Liver (tissue), 9 donors: ENCODE measurements around the gene MEF2D. TPM values are rescaled to one million over a fixed set of nuclear protein-coding genes. Genes with fewer than 3 reads are reported as not detected.

Experiments used
- DNase-seq: peaks from one replicate; pipeline ENCODE4 v3.0.0-alpha.2; 2017; ENCODE audit warnings: low spot score
- H3K27ac ChIP-seq, 2 donors: one replicate each; pipeline ENCODE4 v1.7.0; 2013; ENCODE audit warnings: inconsistent platforms in 2 of 2, low read length in 2 of 2, control low read depth in 1 of 2, low read depth in 1 of 2, mild to moderate bottlenecking in 1 of 2
- H3K27me3 ChIP-seq, 4 donors: one replicate each; pipeline versions ENCODE4 v1.6.1 to v1.7.0; 2013; ENCODE audit warnings: low read length in 3 of 4, inconsistent platforms in 1 of 4, mild to moderate bottlenecking in 1 of 4, moderate library complexity in 1 of 4; ENCODE audit not compliant: control insufficient read depth in 4 of 4, insufficient read depth in 4 of 4
- H3K36me3 ChIP-seq, 4 donors: one replicate each; pipeline versions ENCODE4 v1.6.1 to v1.7.0; 2013; ENCODE audit warnings: low read length in 3 of 4, mild to moderate bottlenecking in 3 of 4, low read depth in 1 of 4, moderate library complexity in 1 of 4; ENCODE audit not compliant: control insufficient read depth in 4 of 4, insufficient read depth in 3 of 4
- H3K4me1 ChIP-seq, 4 donors: one replicate each; pipeline versions ENCODE4 v1.6.1 to v1.7.0; 2013; ENCODE audit warnings: low read length in 3 of 4, mild to moderate bottlenecking in 3 of 4, moderate library complexity in 1 of 4; ENCODE audit not compliant: control insufficient read depth in 4 of 4, insufficient read depth in 4 of 4
- H3K4me3 ChIP-seq, 3 donors: one replicate each; pipeline versions ENCODE4 v1.6.1 to v1.7.0; 2013; ENCODE audit warnings: low read length in 3 of 3, control low read depth in 1 of 3, low read depth in 1 of 3, mild to moderate bottlenecking in 1 of 3
- H3K9ac ChIP-seq, 2 donors: one replicate each; pipeline ENCODE4 v1.7.0; 2013; ENCODE audit warnings: low read length in 2 of 2, mild to moderate bottlenecking in 2 of 2, moderate library complexity in 2 of 2, control low read depth in 1 of 2, low read depth in 1 of 2
- H3K9me3 ChIP-seq, 4 donors: one replicate each; pipeline versions ENCODE4 v1.6.1 to v1.7.0; 2013; ENCODE audit warnings: low read length in 3 of 4; ENCODE audit not compliant: control insufficient read depth in 4 of 4
- EGR1 ChIP-seq, 2 donors: IDR thresholded peaks; 2 replicates each; pipeline ENCODE4 v1.6.1; 2016 to 2018; ENCODE audit warnings: antibody characterized with exemption in 2 of 2, low read depth in 2 of 2
- FOXA1 ChIP-seq: IDR thresholded peaks from 2 replicates; pipeline ENCODE4 v1.6.1; 2016; ENCODE audit warnings: antibody characterized with exemption
- FOXA2 ChIP-seq: IDR thresholded peaks from 2 replicates; pipeline ENCODE4 v1.6.1; 2016; ENCODE audit warnings: antibody characterized with exemption
- GABPA ChIP-seq, 2 donors: IDR thresholded peaks in 1 of 2; conservative IDR thresholded peaks in 1 of 2; 2 replicates each; pipeline ENCODE4 v1.6.1; 2016; ENCODE audit warnings: antibody characterized with exemption in 2 of 2, mild to moderate bottlenecking in 1 of 2, moderate library complexity in 1 of 2
- HNF4A ChIP-seq, 2 donors: conservative IDR thresholded peaks; 2 replicates each; pipeline ENCODE4 v1.6.1; 2016; ENCODE audit warnings: antibody characterized with exemption in 2 of 2, mild to moderate bottlenecking in 2 of 2
- HNF4G ChIP-seq: IDR thresholded peaks from 2 replicates; pipeline ENCODE4 v1.6.1; 2016; ENCODE audit warnings: antibody characterized with exemption
- JUND ChIP-seq, 2 donors: IDR thresholded peaks; 2 replicates each; pipeline ENCODE4 v1.6.1; 2016; ENCODE audit warnings: antibody characterized with exemption in 2 of 2
- NR2F2 ChIP-seq: IDR thresholded peaks from 2 replicates; pipeline ENCODE4 v1.6.1; 2016; ENCODE audit warnings: antibody characterized with exemption
- RAD21 ChIP-seq, 2 donors: IDR thresholded peaks; 2 replicates each; pipeline ENCODE4 v1.6.1; 2016; ENCODE audit warnings: antibody characterized with exemption in 2 of 2, mild to moderate bottlenecking in 2 of 2
- RXRA ChIP-seq, 2 donors: IDR thresholded peaks; 2 replicates each; pipeline ENCODE4 v1.6.1; 2017 to 2018; ENCODE audit warnings: antibody characterized with exemption in 2 of 2, mild to moderate bottlenecking in 1 of 2
- SP1 ChIP-seq: IDR thresholded peaks from 2 replicates; pipeline ENCODE4 v1.6.1; 2018; ENCODE audit warnings: antibody characterized with exemption, mild to moderate bottlenecking
- TAF1 ChIP-seq: conservative IDR thresholded peaks from 2 replicates; pipeline ENCODE4 v1.6.1; 2016; ENCODE audit warnings: antibody characterized with exemption, mild to moderate bottlenecking
- YY1 ChIP-seq: IDR thresholded peaks from 2 replicates; pipeline ENCODE4 v1.6.1; 2016; ENCODE audit warnings: antibody characterized with exemption, mild to moderate bottlenecking
- WGBS: extraction: QIAGEN DNeasy Blood & Tissue Kit; methylation state at CpG from one replicate; pipeline ENCODE4 v1.1.7; 2013; 5-methylcytosine and 5-hydroxymethylcytosine counted together
- polyA plus RNA-seq, 2 donors: library from polyadenylated mRNA; stranded (reverse) in 1 of 2; unstranded in 1 of 2; fragments of 200-250 nt in 1 of 2; fragments of >200 nt in 1 of 2; fragmentation: Nextera tagmentation in 1 of 2; extraction: Ambion mirVana in 1 of 2; gene quantifications; one replicate each; pipeline versions ENCODE4 v1.2.1 to v1.2.3, GENCODE V29; 2013 to 2015
- total RNA-seq, 2 donors: library from RNA; depleted of rRNA; stranded (reverse); fragments of >200 nt; gene quantifications; one replicate each; pipeline ENCODE4 v1.2.3, GENCODE V29; 2014
- TF ChIP-seq, protein P1 (sequence below): IDR thresholded peaks from 2 replicates; pipeline ENCODE4 v1.6.1; 2016; ENCODE audit warnings: antibody characterized with exemption
- TF ChIP-seq, protein P2 (sequence below): fragments of 150-350 bp; IDR thresholded peaks from 2 replicates; pipeline ENCODE4 v1.5.1; 2017; ENCODE audit warnings: improper control_type of control experiment, low read depth, low read length; ENCODE audit not compliant: missing input control
- TF ChIP-seq, protein P3 (sequence below): IDR thresholded peaks from 2 replicates; pipeline ENCODE4 v1.6.1; 2016; ENCODE audit warnings: antibody characterized with exemption
- donor health status: healthy.
- donor health status: healthy.
- donor health status: healthy.
- donor health status: healthy.
- donor health status: healthy.

MEF2D gene
- total and polyA plus RNA-seq, 4 donors: 3.4 to 7.6 (median 5.5) TPM

DNA sequence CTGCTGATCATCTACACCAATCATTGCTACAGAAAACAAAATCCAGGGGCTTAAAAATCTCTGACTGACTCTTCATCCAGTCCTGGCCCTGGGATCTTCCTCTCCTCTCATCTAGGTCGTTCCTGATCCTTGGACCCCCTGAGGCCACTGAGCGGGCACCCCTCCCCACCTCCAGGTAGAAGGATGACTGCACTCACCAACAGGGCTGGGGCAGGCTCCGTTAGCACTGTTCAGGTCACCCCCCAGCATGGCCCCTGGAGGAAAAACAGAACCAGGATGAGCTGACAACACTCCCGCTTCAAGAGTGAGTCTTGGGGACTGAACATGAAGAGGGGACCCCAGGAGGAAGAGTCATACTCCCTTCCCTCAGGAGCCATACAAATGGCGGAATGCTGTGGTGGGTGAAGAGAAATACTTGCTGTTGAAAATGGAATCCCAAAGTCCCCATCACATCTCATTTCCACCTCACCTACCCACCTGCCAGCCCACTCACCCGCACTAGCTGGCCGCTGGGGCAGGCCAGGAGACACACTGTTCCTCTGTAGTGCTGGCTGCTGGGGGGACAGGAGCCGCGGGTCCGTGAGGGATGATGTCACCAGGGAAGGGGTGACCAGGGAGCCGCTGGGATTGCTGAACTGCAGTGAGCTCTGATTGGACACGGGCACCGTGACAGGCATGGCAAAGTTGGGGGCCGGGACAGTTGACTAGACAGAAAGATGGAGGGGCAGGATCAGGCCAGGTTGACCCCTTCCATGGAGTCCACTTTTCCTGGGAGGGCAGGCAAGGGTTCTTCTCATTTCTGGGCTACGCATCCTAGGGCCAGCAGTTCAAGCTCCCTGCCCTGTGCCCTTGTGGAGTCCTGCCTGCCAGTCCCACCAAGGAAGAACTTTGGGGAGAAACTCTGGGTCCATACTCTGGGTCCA lies 21.2 kb downstream of the MEF2D start:
- no peaks in the 10 kb centered on the region for H3K9me3 ChIP-seq
- peaks cover 19 to 69% (median 56%) of the 10 kb centered on the region in 4 donors for H3K36me3 ChIP-seq
- H3K27me3 ChIP-seq: no peaks in the 10 kb centered on the region
- no peak overlapping the region for H3K27ac ChIP-seq
- TF ChIP-seq, protein P1, sequence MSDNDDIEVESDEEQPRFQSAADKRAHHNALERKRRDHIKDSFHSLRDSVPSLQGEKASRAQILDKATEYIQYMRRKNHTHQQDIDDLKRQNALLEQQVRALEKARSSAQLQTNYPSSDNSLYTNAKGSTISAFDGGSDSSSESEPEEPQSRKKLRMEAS: no peak
- TF ChIP-seq SP1: no peak
- no peak for TF ChIP-seq HNF4G
- TF ChIP-seq GABPA (IDR thresholded peaks at IDR 0.05 in 1 of 2, conservative IDR thresholded peaks at IDR 0.05 in 1 of 2): no peak
- TF ChIP-seq EGR1 (IDR thresholded peaks at IDR 0.05; ENCODE audit: low read depth in 2 of 2): no peak
- TF ChIP-seq RXRA (IDR thresholded peaks at IDR 0.05): no peak
- TF ChIP-seq NR2F2: no peak
- TF ChIP-seq HNF4A (conservative IDR thresholded peaks at IDR 0.05): no peak
- no peak for TF ChIP-seq FOXA1
- WGBS: 91% methylated on average over 15 of the region's 15 CpGs
- H3K4me3 ChIP-seq: no peak overlapping the region
- peaks cover 9 to 28% (median 23%) of the 10 kb centered on the region in 4 donors for H3K4me1 ChIP-seq
- DNase-seq: no peak
- H3K9ac ChIP-seq: no peak overlapping the region

DNA sequence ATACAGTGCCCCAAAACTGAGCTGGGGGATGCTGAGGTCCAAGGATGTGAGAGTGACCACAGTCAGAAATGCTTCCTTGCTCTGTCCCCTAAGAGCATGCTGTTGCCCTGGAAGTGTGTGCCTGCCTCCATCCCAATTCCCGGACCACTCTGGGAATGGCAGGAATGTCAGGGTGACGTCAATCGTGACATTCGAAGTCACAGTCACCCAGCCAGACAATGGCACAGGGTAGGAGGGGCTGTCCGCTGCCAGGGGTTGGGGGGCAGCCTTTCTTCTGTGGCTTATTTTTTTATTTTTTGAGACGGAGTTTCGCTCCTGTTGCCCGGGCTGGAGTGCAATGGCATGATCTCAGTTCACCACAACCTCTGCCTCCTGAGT lies 22.3 kb downstream of the MEF2D start:
- DNase-seq: no peak
- no peak overlapping the region for H3K9ac ChIP-seq
- no peak for TF ChIP-seq FOXA2
- TF ChIP-seq, protein P1: no peak
- TF ChIP-seq RAD21 (IDR thresholded peaks at IDR 0.05): no peak
- TF ChIP-seq HNF4G: no peak
- TF ChIP-seq, protein P2, sequence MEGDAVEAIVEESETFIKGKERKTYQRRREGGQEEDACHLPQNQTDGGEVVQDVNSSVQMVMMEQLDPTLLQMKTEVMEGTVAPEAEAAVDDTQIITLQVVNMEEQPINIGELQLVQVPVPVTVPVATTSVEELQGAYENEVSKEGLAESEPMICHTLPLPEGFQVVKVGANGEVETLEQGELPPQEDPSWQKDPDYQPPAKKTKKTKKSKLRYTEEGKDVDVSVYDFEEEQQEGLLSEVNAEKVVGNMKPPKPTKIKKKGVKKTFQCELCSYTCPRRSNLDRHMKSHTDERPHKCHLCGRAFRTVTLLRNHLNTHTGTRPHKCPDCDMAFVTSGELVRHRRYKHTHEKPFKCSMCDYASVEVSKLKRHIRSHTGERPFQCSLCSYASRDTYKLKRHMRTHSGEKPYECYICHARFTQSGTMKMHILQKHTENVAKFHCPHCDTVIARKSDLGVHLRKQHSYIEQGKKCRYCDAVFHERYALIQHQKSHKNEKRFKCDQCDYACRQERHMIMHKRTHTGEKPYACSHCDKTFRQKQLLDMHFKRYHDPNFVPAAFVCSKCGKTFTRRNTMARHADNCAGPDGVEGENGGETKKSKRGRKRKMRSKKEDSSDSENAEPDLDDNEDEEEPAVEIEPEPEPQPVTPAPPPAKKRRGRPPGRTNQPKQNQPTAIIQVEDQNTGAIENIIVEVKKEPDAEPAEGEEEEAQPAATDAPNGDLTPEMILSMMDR: no peak
- no peak for TF ChIP-seq RXRA (IDR thresholded peaks at IDR 0.05)
- TF ChIP-seq TAF1: no peak
- TF ChIP-seq JUND (IDR thresholded peaks at IDR 0.05): no peak
- no peak for TF ChIP-seq YY1
- no peak for TF ChIP-seq HNF4A (conservative IDR thresholded peaks at IDR 0.05)
- TF ChIP-seq SP1: no peak
- no peak for TF ChIP-seq FOXA1
- TF ChIP-seq NR2F2: no peak
- TF ChIP-seq GABPA (IDR thresholded peaks at IDR 0.05 in 1 of 2, conservative IDR thresholded peaks at IDR 0.05 in 1 of 2): no peak
- TF ChIP-seq, protein P3, sequence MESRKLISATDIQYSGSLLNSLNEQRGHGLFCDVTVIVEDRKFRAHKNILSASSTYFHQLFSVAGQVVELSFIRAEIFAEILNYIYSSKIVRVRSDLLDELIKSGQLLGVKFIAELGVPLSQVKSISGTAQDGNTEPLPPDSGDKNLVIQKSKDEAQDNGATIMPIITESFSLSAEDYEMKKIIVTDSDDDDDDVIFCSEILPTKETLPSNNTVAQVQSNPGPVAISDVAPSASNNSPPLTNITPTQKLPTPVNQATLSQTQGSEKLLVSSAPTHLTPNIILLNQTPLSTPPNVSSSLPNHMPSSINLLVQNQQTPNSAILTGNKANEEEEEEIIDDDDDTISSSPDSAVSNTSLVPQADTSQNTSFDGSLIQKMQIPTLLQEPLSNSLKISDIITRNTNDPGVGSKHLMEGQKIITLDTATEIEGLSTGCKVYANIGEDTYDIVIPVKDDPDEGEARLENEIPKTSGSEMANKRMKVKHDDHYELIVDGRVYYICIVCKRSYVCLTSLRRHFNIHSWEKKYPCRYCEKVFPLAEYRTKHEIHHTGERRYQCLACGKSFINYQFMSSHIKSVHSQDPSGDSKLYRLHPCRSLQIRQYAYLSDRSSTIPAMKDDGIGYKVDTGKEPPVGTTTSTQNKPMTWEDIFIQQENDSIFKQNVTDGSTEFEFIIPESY: no peak
- no peak for TF ChIP-seq EGR1 (IDR thresholded peaks at IDR 0.05; ENCODE audit: low read depth in 2 of 2)
- H3K4me3 ChIP-seq: no peak overlapping the region
- no peaks in the 10 kb centered on the region for H3K27me3 ChIP-seq
- H3K27ac ChIP-seq: no peak overlapping the region
- H3K36me3 ChIP-seq: peaks cover 22 to 75% (median 62%) of the 10 kb centered on the region in 4 donors
- WGBS: 93% methylated on average over 8 of the region's 8 CpGs
- peaks cover 9 to 36% (median 27%) of the 10 kb centered on the region in 4 donors for H3K4me1 ChIP-seq
- no peaks in the 10 kb centered on the region for H3K9me3 ChIP-seq
